ENCODE measurements around the gene SAP25. TPM values are rescaled to one million over a fixed set of nuclear protein-coding genes. Genes with fewer than 3 reads are reported as not detected.
"Not testable (repeated sequence)": the region's sequence is repeated elsewhere in the genome, so short reads cannot be mapped to it uniquely, and the experiment has no call there.

Gene SAP25
- total RNA-seq, 4 donors from 2014 or later: 1.5 to 6.2 TPM; not detected in 2

DNA sequence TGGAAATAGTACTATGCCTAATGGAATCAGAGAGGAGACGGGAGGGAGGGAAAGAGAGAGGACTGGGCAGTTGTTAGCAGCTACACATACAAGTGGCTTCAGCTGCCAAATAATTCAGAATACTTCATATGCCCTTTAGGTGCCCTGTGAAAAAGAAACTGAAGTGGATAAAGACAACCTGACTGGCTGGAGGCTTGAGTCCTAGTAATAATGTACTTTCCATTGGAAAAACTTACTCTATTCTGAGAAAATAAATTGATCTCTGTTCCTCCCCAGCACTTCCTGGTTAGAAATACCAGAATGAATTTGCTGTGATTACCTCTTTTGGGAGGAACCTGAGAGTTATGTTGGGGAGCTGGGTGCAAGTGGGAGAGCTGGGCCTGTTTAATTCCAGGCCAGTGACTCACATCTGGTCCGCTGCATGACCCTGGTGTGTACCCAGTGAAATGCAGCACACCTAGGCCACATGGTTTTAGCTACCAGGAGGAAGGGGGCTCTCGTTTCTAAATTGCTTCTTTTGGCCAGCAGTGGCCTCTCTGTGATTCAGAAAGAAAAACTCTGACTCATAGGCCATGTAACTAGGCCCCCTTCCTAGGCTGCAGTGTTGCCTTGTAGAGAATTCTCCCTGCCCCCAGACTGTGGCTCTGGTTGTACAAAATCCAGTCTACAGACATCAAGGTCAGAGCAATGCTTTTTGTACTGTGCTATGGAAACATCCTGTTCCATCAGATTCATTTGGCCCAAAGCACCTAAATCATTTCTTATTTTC is 28.2 kb downstream of the SAP25 start:
- Histone ChIP-seq H3K4me1 (peaks cover 49 to 65% of the 10 kb centered on the region in 2 donors), H3K4me3 (replicated peaks in 1 of 3) (no peak overlapping the region), H3K27ac (peak overlapping the region; percentile 96 to 99 (median 96)), H3K27me3 (no peaks in the 10 kb centered on the region), H3K9me3 (no peaks in the 10 kb centered on the region), H3K36me3 (peaks cover 0 to 4% of the 10 kb centered on the region in 2 donors)
- 14 to 19% methylated on average over 2 to 3 of the region's 3 CpGs for WGBS, 2 donors
- peak; percentile 67 to 72 for DNase-seq
- TF ChIP-seq, protein P1, sequence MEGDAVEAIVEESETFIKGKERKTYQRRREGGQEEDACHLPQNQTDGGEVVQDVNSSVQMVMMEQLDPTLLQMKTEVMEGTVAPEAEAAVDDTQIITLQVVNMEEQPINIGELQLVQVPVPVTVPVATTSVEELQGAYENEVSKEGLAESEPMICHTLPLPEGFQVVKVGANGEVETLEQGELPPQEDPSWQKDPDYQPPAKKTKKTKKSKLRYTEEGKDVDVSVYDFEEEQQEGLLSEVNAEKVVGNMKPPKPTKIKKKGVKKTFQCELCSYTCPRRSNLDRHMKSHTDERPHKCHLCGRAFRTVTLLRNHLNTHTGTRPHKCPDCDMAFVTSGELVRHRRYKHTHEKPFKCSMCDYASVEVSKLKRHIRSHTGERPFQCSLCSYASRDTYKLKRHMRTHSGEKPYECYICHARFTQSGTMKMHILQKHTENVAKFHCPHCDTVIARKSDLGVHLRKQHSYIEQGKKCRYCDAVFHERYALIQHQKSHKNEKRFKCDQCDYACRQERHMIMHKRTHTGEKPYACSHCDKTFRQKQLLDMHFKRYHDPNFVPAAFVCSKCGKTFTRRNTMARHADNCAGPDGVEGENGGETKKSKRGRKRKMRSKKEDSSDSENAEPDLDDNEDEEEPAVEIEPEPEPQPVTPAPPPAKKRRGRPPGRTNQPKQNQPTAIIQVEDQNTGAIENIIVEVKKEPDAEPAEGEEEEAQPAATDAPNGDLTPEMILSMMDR (IDR thresholded peaks at IDR 0.05): no peak
- no peak for TF ChIP-seq POLR2A (IDR thresholded peaks at IDR 0.05)
- intact Hi-C loops (cut with DNase I): no loop called here

DNA sequence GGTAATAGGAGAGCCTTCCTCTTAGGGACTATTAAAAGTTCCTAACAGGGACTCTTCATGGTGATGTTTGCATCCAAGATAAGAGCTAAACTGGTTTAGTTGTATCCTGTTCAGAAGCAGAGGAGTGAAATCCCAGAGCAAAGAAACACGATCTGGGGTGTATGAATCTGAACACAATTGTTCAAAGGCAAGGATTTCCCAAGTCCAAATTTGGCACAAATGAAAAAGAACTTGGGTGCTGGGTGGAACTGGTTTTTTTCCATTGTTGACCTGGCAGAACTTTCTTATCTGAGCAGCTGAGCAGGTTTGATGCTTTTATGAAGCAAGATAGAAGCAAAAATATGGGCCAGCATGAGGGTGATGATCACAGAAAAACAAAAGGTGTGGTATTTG is 28.7 kb downstream of the SAP25 start:
- 3 to 4% methylated on average over 1 of the region's 1 CpG for WGBS, 2 donors
- H3K27ac ChIP-seq: peak overlapping the region; percentile 96 to 99 (median 96)
- intact Hi-C loops (cut with DNase I): no loop called here
- H3K4me1 ChIP-seq: peaks cover 54 to 71% of the 10 kb centered on the region in 2 donors
- peak; percentile 32 for DNase-seq
- H3K9me3 ChIP-seq: no peaks in the 10 kb centered on the region
- no peak overlapping the region for H3K4me3 ChIP-seq (replicated peaks in 1 of 3)
- H3K27me3 ChIP-seq: no peaks in the 10 kb centered on the region
- no peaks in the 10 kb centered on the region for H3K36me3 ChIP-seq
- TF ChIP-seq, protein P1 (IDR thresholded peaks at IDR 0.05): no peak
- peak in 1 of 2 donors; percentile 46 for TF ChIP-seq POLR2A (IDR thresholded peaks at IDR 0.05)

DNA sequence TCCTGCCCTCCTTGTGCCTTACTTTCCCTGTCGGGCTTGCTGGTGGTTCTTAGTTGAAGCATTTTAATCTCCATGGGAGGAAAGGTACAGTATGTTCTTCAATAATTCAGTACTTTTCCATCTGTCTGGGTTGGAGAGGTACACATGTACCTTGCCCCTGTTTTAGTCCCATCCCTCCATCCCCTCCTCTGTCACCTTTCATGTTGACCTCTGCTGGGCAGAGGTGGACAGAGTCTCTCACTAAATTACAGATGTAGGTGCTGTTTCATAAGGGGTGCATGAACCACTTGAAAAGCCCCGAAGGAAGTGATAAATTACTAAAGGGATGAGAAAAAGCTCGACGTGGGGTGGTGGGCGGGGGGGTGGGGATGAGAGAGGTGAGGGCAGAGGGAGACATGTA is 29.3 kb downstream of the SAP25 start:
- no peaks in the 10 kb centered on the region for H3K9me3 ChIP-seq
- H3K27ac ChIP-seq: peak overlapping the region; percentile 96 to 99 (median 96)
- 38 to 41% methylated on average over 5 of the region's 5 CpGs for WGBS, 2 donors
- peaks cover 57 to 70% of the 10 kb centered on the region in 2 donors for H3K4me1 ChIP-seq
- H3K27me3 ChIP-seq: no peaks in the 10 kb centered on the region
- DNase-seq: no peak
- H3K36me3 ChIP-seq: no peaks in the 10 kb centered on the region
- H3K4me3 ChIP-seq (replicated peaks in 1 of 3): no peak overlapping the region
- intact Hi-C loops (cut with DNase I): no loop called here
- TF ChIP-seq, protein P1 (IDR thresholded peaks at IDR 0.05): no peak
- TF ChIP-seq POLR2A (IDR thresholded peaks at IDR 0.05): no peak

DNA sequence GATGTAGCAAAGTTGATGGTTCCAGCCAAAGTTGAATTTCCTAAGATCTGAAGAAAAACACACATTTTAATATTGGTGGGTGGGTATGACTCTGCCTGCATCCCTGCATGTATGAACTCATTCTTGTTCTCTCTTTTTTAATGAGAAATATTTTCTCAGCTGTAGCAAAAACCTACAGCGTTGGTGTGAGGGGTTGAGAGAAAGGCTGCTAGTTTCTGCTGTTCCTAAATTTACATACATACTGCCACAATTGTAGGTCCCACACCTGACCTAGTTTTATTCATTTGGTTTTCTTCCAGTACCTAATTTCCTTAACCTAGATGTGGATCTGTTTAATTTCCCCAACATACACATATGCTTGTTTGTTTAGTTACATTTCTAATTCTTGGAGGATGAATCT is 30.1 kb downstream of the SAP25 start:
- no peaks in the 10 kb centered on the region for H3K9me3 ChIP-seq
- no peaks in the 10 kb centered on the region for H3K36me3 ChIP-seq
- DNase-seq: no peak
- TF ChIP-seq, protein P1 (IDR thresholded peaks at IDR 0.05): no peak
- no peak for TF ChIP-seq POLR2A (IDR thresholded peaks at IDR 0.05)
- intact Hi-C loops (cut with DNase I): no loop called here
- H3K4me1 ChIP-seq: peaks cover 55 to 62% of the 10 kb centered on the region in 2 donors
- WGBS, 2 donors: 59 to 74% methylated on average over 1 of the region's 1 CpG
- peak overlapping the region in 2 of 3 donors; percentile 96 to 99 for H3K27ac ChIP-seq
- H3K27me3 ChIP-seq: no peaks in the 10 kb centered on the region
- no peak overlapping the region for H3K4me3 ChIP-seq (replicated peaks in 1 of 3)

DNA sequence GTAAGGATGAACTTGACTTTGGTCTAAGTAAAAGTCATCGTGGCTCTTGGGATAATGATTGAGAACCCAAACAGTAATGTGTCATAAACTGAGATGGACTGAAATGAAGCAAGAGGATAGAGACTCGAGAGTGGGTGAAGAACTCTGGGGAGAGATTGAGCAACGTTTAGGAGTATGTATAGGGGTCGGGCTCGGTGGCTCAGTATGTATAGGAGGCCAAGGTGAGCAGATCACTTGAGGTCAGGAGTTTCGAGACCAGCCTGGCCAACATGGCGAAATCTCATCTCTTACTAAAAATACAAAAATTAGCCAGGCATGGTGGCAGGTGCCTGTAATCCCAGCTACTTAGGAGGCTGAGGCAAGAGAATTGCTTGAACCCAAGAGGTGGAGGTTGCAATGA is 32.4 kb downstream of the SAP25 start:
- H3K27ac ChIP-seq; H3K27me3 ChIP-seq; H3K9me3 ChIP-seq; intact Hi-C loops (cut with DNase I); H3K36me3 ChIP-seq; H3K4me3 ChIP-seq (replicated peaks in 1 of 3); DNase-seq: not testable (repeated sequence)
- H3K4me1 ChIP-seq: peaks cover 33 to 43% of the 10 kb centered on the region in 2 donors
- 83 to 85% methylated on average over 7 of the region's 7 CpGs for WGBS, 2 donors
